Gastrocnemius medialis (tissue), 4 donors: ENCODE results near the gene KCNE1. TPM values are rescaled to one million over a fixed set of nuclear protein-coding genes. Genes with fewer than 3 reads are reported as not detected.
"Not testable (repeated sequence)": the region's sequence is repeated elsewhere in the genome, so short reads cannot be mapped to it uniquely, and the experiment has no call there.

Experiments used
- ATAC-seq, 2 donors: fragments of 150-250 bp; one replicate each; pipeline ENCODE4 v1.9.1; 2016
- DNase-seq, 2 donors: peaks; one replicate each; pipeline ENCODE4 v3.0.0-alpha.2; 2019
- H3K27ac ChIP-seq, 4 donors: fragments of 200-600 bp; sonication (generic); 1 replicate in 1 of 4; 2 replicates in 3 of 4; pipeline ENCODE4 v1.5.1; 2016 to 2018; ENCODE audit warnings: mild to moderate bottlenecking in 2 of 4, moderate library complexity in 1 of 4
- H3K27me3 ChIP-seq, 3 donors: fragments of 200-600 bp; sonication (generic) in 2 of 3; 1 replicate in 1 of 3; 2 replicates in 2 of 3; pipeline versions ENCODE4 v1.5.1 to v1.6.0; 2016 to 2019; ENCODE audit warnings: mild to moderate bottlenecking in 1 of 3, moderate library complexity in 1 of 3
- H3K36me3 ChIP-seq, 2 donors: fragments of 200-600 bp; sonication (generic) in 1 of 2; one replicate each; pipeline ENCODE4 v1.5.1; 2017 to 2018
- H3K4me1 ChIP-seq, 2 donors: fragments of 200-600 bp; sonication (generic) in 1 of 2; one replicate each; pipeline ENCODE4 v1.5.1; 2016 to 2017; ENCODE audit warnings: mild to moderate bottlenecking in 2 of 2
- H3K4me3 ChIP-seq, 4 donors: fragments of 200-600 bp; sonication (generic) in 3 of 4; 1 replicate in 1 of 4; 2 replicates in 3 of 4; pipeline ENCODE4 v1.5.1; 2016 to 2019; ENCODE audit warnings: mild to moderate bottlenecking in 2 of 4
- H3K9me3 ChIP-seq, 3 donors: fragments of 200-600 bp; sonication (generic) in 2 of 3; 1 replicate in 1 of 3; 2 replicates in 2 of 3; pipeline ENCODE4 v1.5.1; 2016 to 2019
- in situ Hi-C, 4 donors: fragments of 200-750 bp; cut with MboI; loops; one replicate each; pipeline versions ENCODE4 v1.15.0 to v1.8.0; 2017; ENCODE audit warnings: low sequenced_read_pairs in 4 of 4
- intact Hi-C: fragments of 100-400 bp; cut with DNase I; formaldehyde crosslinking; loops from one replicate; pipeline ENCODE4 v1.15.1; 2023; ENCODE audit warnings: low total_unique reads
- total RNA-seq, 4 donors: library from RNA; depleted of rRNA; stranded (reverse); fragments of >200 nt; gene quantifications; one replicate each; pipeline versions ENCODE4 v1.1.0 to v1.2.3, GENCODE V29; 2016

Gene KCNE1
- total RNA-seq, 4 donors from 2014 or later = 0.22 to 2.9 TPM; not detected in 2

DNA sequence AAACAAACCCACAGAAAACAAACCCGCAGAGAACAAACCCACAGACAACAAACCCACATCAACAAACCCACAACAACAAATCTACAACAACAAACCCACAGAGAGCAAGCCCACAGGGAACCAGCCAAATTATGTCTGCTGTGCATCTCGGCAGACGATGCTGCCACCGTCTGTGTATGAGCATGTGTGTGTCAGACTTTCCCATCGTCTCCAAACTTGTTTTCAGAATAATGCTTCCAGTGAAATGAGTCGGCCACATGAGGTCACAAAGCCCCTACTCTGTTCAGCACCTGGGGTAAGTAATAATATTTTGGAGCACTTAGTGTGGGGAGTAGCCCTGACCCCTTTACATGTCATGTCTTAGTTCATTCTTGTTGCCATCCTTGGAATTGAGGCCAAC lies 105.9 kb downstream of the KCNE1 start:
- in situ Hi-C loops, H3K27ac ChIP-seq, H3K4me1 ChIP-seq, ATAC-seq, DNase-seq, H3K4me3 ChIP-seq, intact Hi-C loops, H3K9me3 ChIP-seq, H3K36me3 ChIP-seq, H3K27me3 ChIP-seq: not testable (repeated sequence)

GRCh38 chr21:34405686-34406085 lies 106.3 kb downstream of the KCNE1 start:
- ATAC-seq, H3K36me3 ChIP-seq, H3K4me3 ChIP-seq, DNase-seq, H3K27me3 ChIP-seq, in situ Hi-C loops, intact Hi-C loops, H3K27ac ChIP-seq, H3K9me3 ChIP-seq, H3K4me1 ChIP-seq: not testable (repeated sequence)

DNA sequence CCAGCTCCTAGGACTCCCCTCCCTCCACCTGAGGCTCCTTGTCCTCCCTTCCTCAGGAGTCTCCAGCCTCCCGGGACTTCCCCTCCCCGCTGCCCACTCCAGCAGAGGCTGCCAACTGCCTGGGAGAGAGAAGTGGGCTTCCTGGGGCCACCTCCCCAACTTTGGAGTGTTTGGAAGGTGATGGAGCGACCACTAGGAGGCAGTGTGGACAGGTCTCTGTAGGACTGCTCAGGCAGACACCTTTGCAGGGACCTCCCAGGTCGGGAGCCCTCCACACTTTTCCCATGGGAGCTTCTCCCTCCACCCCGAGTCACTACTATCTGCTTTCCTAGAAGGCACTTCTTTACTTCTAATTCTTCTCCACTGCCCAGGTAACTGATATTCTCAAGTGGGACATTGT lies 107.3 kb downstream of the KCNE1 start:
- H3K9me3 ChIP-seq, intact Hi-C loops, H3K27me3 ChIP-seq, H3K4me3 ChIP-seq, DNase-seq, H3K4me1 ChIP-seq, ATAC-seq, H3K36me3 ChIP-seq, H3K27ac ChIP-seq, in situ Hi-C loops: not testable (repeated sequence)

GRCh38 chr21:34400522-34400921 lies 111.5 kb downstream of the KCNE1 start:
- H3K9me3 ChIP-seq, ATAC-seq, H3K36me3 ChIP-seq, H3K4me1 ChIP-seq, H3K27ac ChIP-seq, H3K27me3 ChIP-seq, intact Hi-C loops, DNase-seq, H3K4me3 ChIP-seq, in situ Hi-C loops: not testable (repeated sequence)

Other genes with a start within 250 kb of the KCNE1 start
- gene KCNE2, start 148.2 kb downstream of the KCNE1 start, total RNA-seq = not detected
- 1 to 10 TPM in 3 of 4 donors, under 1 TPM in 1; 0.90 to 8.7 (median 3.6) TPM for gene SMIM11, start 136.7 kb downstream of the KCNE1 start, total RNA-seq
- not detected for gene SMIM34, start 88.3 kb downstream of the KCNE1 start, total RNA-seq
- 10 to 100 TPM; 21.7 to 37.9 (median 33.2) TPM for gene RCAN1, start 102.9 kb upstream of the KCNE1 start, total RNA-seq
- 1 to 10 TPM in 2 of 4 donors, under 1 TPM in 2; 0.49 to 3.0 (median 1.1) TPM for gene CLIC6, start 156.8 kb upstream of the KCNE1 start, total RNA-seq